ENCODE data around the gene RANGRF. TPM values are rescaled to one million over a fixed set of nuclear protein-coding genes. Genes with fewer than 3 reads are reported as not detected.
A peak's percentile ranks its signal among the peaks of the same experiment; 100 is the strongest.

Gene RANGRF
- total and polyA plus RNA-seq, 2 donors (not counting 1 experiment from before 2014, with no cell fraction given), result 48.8 to 83.2 TPM

- Histone ChIP-seq H4K20me1 (ENCODE audit: control insufficient read depth, insufficient read depth, low read length, poor library complexity, severe bottlenecking) (no peaks in the 10 kb centered on the region), H2AFZ (ENCODE audit: insufficient read depth, low read depth, low read length, poor library complexity, severe bottlenecking) (no peak overlapping the region), H3K4me3 (ENCODE audit: control extremely low read depth in 1 of 5, extremely low read depth in 1 of 5, insufficient read depth in 1 of 5, low read depth in 2 of 5, low read length in 4 of 5) (no peak overlapping the region), H3K4me1 (ENCODE audit: control insufficient read depth in 2 of 2, insufficient read depth in 2 of 2, low read length in 2 of 2) (no peaks in the 10 kb centered on the region), H3K27me3 (replicated peaks in 1 of 4; ENCODE audit: control extremely low read depth in 1 of 4, control insufficient read depth in 3 of 4, insufficient read depth in 4 of 4, low read length in 3 of 4) (peaks cover 0 to 22% (median 3%) of the 10 kb centered on the region in 4 experiments), H3K9me3 (ENCODE audit: control extremely low read depth in 1 of 3, control insufficient read depth in 2 of 3, insufficient read depth in 1 of 3, low read length in 2 of 3) (no peaks in the 10 kb centered on the region), H3K36me3 (replicated peaks in 1 of 2; ENCODE audit: control extremely low read depth in 1 of 2, control insufficient read depth in 1 of 2, extremely low read depth in 1 of 2, insufficient read depth in 2 of 2, low read length in 1 of 2) (no peaks in the 10 kb centered on the region), H3K9ac (ENCODE audit: low read length) (no peak overlapping the region), H3K79me2 (ENCODE audit: control insufficient read depth, insufficient read depth, low read length) (no peaks in the 10 kb centered on the region), H3K27ac (ENCODE audit: low read length in 2 of 2) (no peak overlapping the region), H3K4me2 (replicated peaks; ENCODE audit: low read depth, low read length, poor library complexity, severe bottlenecking) (no peak overlapping the region)
- ATAC-seq (ENCODE audit: low read depth) (no peak), DNase-seq (no peak)
- Mint-ChIP-seq H3K27me3 (peaks cover 30% of the 10 kb centered on the region), H3K9me3 (ENCODE audit: insufficient read depth) (no peaks in the 10 kb centered on the region), H3K4me1 (no peaks in the 10 kb centered on the region), H3K4me3 (no peak overlapping the region), H3K27ac (no peak overlapping the region)
- ChIA-PET CTCF (no interaction called here), POLR2A (no interaction called here)
- TF ChIP-seq EZH2 (IDR thresholded peaks at IDR 0.05; ENCODE audit: borderline replicate concordance, insufficient read depth, low read depth, low read length, poor library complexity, severe bottlenecking), result no peak
- no peak for TF ChIP-seq CTCF (IDR thresholded peaks at IDR 0.05)
- 92% methylated on average over 22 of the region's 24 CpGs for WGBS (ENCODE audit: insufficient coverage)
- intact Hi-C loops (cut with micrococcal nuclease), result no loop called here
Measured at GRCh38 chr17:8318010-8318935, 29.8 kb downstream of the RANGRF start.

- Histone ChIP-seq H3K9ac (ENCODE audit: low read length) (no peak overlapping the region), H3K9me3 (ENCODE audit: control extremely low read depth in 1 of 3, control insufficient read depth in 2 of 3, insufficient read depth in 1 of 3, low read length in 2 of 3) (no peaks in the 10 kb centered on the region), H3K79me2 (ENCODE audit: control insufficient read depth, insufficient read depth, low read length) (no peaks in the 10 kb centered on the region), H3K4me2 (replicated peaks; ENCODE audit: low read depth, low read length, poor library complexity, severe bottlenecking) (no peak overlapping the region), H3K27me3 (replicated peaks in 1 of 4; ENCODE audit: control extremely low read depth in 1 of 4, control insufficient read depth in 3 of 4, insufficient read depth in 4 of 4, low read length in 3 of 4) (peaks cover 0 to 21% (median 4%) of the 10 kb centered on the region in 4 experiments), H3K4me3 (ENCODE audit: control extremely low read depth in 1 of 5, extremely low read depth in 1 of 5, insufficient read depth in 1 of 5, low read depth in 2 of 5, low read length in 4 of 5) (no peak overlapping the region), H3K27ac (ENCODE audit: low read length in 2 of 2) (no peak overlapping the region), H3K4me1 (ENCODE audit: control insufficient read depth in 2 of 2, insufficient read depth in 2 of 2, low read length in 2 of 2) (peaks cover 0 to 4% of the 10 kb centered on the region in 2 donors), H3K36me3 (replicated peaks in 1 of 2; ENCODE audit: control extremely low read depth in 1 of 2, control insufficient read depth in 1 of 2, extremely low read depth in 1 of 2, insufficient read depth in 2 of 2, low read length in 1 of 2) (no peaks in the 10 kb centered on the region), H2AFZ (ENCODE audit: insufficient read depth, low read depth, low read length, poor library complexity, severe bottlenecking) (no peak overlapping the region), H4K20me1 (ENCODE audit: control insufficient read depth, insufficient read depth, low read length, poor library complexity, severe bottlenecking) (no peaks in the 10 kb centered on the region)
- no peak for ATAC-seq (ENCODE audit: low read depth)
- Mint-ChIP-seq H3K27me3 (peaks cover 32% of the 10 kb centered on the region), H3K4me1 (no peaks in the 10 kb centered on the region), H3K4me3 (no peak overlapping the region), H3K27ac (peak overlapping the region; percentile 53), H3K9me3 (ENCODE audit: insufficient read depth) (no peaks in the 10 kb centered on the region)
- WGBS (ENCODE audit: insufficient coverage), result 82% methylated on average over 4 of the region's 4 CpGs
- intact Hi-C loops (cut with micrococcal nuclease), result no loop called here
- POLR2A ChIA-PET, result no interaction called here
- TF ChIP-seq CTCF (IDR thresholded peaks at IDR 0.05), result no peak
- TF ChIP-seq EZH2 (IDR thresholded peaks at IDR 0.05; ENCODE audit: borderline replicate concordance, insufficient read depth, low read depth, low read length, poor library complexity, severe bottlenecking), result no peak
- CTCF ChIA-PET, result no interaction called here
- no peak for DNase-seq
Measured at GRCh38 chr17:8320262-8320661, 31.8 kb downstream of the RANGRF start.

Measured in B cell (primary cell).